GM12891 (cell line): ENCODE measurements around the gene KCNK2.

ENCODE experiments used
- DNase-seq: peaks from one replicate; pipeline ENCODE4 v3.0.0; 2011; ENCODE audit warnings: low spot score; ENCODE audit not compliant: insufficient read length
- FAIRE-seq: peaks from 2 replicates; lab custom pipeline; 2011; peaks lifted over from hg19 to GRCh38; lab: Jason Lieb, UNC
- PAX5 ChIP-seq: IDR thresholded peaks from 2 replicates; pipeline ENCODE4 v1.6.1; 2011; ENCODE audit warnings: low read length, moderate library complexity, mild to moderate bottlenecking; ENCODE audit not compliant: insufficient read depth, severe bottlenecking
- POLR2A ChIP-seq: IDR thresholded peaks from 2 replicates; pipeline ENCODE4 v1.6.1; 2011; ENCODE audit warnings: low read depth, low read length, control low read depth
- POLR2AphosphoS5 ChIP-seq: IDR thresholded peaks from 2 replicates; pipeline ENCODE4 v1.6.1; 2011; ENCODE audit warnings: low read depth, low read length, control low read depth
- POU2F2 ChIP-seq: IDR thresholded peaks from 2 replicates; pipeline ENCODE4 v1.6.1; 2011; ENCODE audit warnings: low read depth, mild to moderate bottlenecking, control low read depth, low read length, moderate library complexity
- SPI1 ChIP-seq: IDR thresholded peaks from 2 replicates; pipeline ENCODE4 v1.6.1; 2011; ENCODE audit warnings: low read depth, low read length, control low read depth
- TAF1 ChIP-seq: IDR thresholded peaks from 2 replicates; pipeline ENCODE4 v1.6.1; 2011; ENCODE audit warnings: low read depth, low read length, control low read depth

Gene KCNK2

GRCh38 chr1:215119719-215120365 lies 37.3 kb downstream of the KCNK2 start:
- FAIRE-seq = no peak
- DNase-seq = no peak
- no peak for TF ChIP-seq TAF1

- TF ChIP-seq POLR2A (no peak), POU2F2 (no peak), POLR2AphosphoS5 (no peak)
- DNase-seq = no peak
- no peak for FAIRE-seq
Measured at GRCh38 chr1:215128504-215128903, 46.0 kb downstream of the KCNK2 start.

- no peak for FAIRE-seq
- DNase-seq = no peak
- TF ChIP-seq PAX5 = no peak
Measured at GRCh38 chr1:215131291-215131690, 48.8 kb downstream of the KCNK2 start.

GRCh38 chr1:215132156-215132555 lies 49.6 kb downstream of the KCNK2 start:
- FAIRE-seq (no peak), DNase-seq (no peak)
- TF ChIP-seq PAX5 (no peak), POU2F2 (no peak), POLR2A (no peak), POLR2AphosphoS5 (no peak), SPI1 (no peak), TAF1 (no peak)

GRCh38 chr1:215133532-215133931 lies 51.0 kb downstream of the KCNK2 start:
- TF ChIP-seq POLR2AphosphoS5 = no peak
- TF ChIP-seq SPI1 = no peak
- no peak for TF ChIP-seq PAX5
- no peak for TF ChIP-seq TAF1
- no peak for TF ChIP-seq POLR2A
- no peak for TF ChIP-seq POU2F2
- FAIRE-seq (no peak), DNase-seq (no peak)

- no peak for DNase-seq
- no peak for FAIRE-seq
- TF ChIP-seq SPI1 (no peak), TAF1 (no peak), PAX5 (no peak), POLR2AphosphoS5 (no peak), POU2F2 (no peak), POLR2A (no peak)
Measured at GRCh38 chr1:215137985-215138384, 55.4 kb downstream of the KCNK2 start.

- FAIRE-seq = no peak
- TF ChIP-seq POU2F2 (no peak), POLR2AphosphoS5 (no peak), SPI1 (no peak), TAF1 (no peak), POLR2A (no peak), PAX5 (no peak)
- DNase-seq = no peak
Measured at GRCh38 chr1:215140135-215140534, 57.6 kb downstream of the KCNK2 start.

GRCh38 chr1:215141460-215141859 lies 58.9 kb downstream of the KCNK2 start:
- FAIRE-seq (no peak), DNase-seq (no peak)
- TF ChIP-seq TAF1 (no peak), POU2F2 (no peak), POLR2A (no peak), POLR2AphosphoS5 (no peak), PAX5 (no peak), SPI1 (no peak)

GRCh38 chr1:215143497-215143896 lies 61.0 kb downstream of the KCNK2 start:
- no peak for TF ChIP-seq POU2F2
- TF ChIP-seq TAF1 = no peak
- no peak for TF ChIP-seq POLR2AphosphoS5
- TF ChIP-seq PAX5 = no peak
- no peak for TF ChIP-seq SPI1
- TF ChIP-seq POLR2A = no peak
- DNase-seq (no peak), FAIRE-seq (no peak)

- FAIRE-seq = no peak
- TF ChIP-seq SPI1 (no peak), POLR2AphosphoS5 (no peak), PAX5 (no peak), POLR2A (no peak), TAF1 (no peak), POU2F2 (no peak)
- no peak for DNase-seq
Measured at GRCh38 chr1:215146240-215146975, 63.9 kb downstream of the KCNK2 start.
